Omental fat pad (tissue), 4 donors: ENCODE data around the gene SH3GLB2. TPM values are rescaled to one million over a fixed set of nuclear protein-coding genes. Genes with fewer than 3 reads are reported as not detected.

Experiments
- ATAC-seq: fragments of 150-250 bp; one replicate; pipeline ENCODE4 v1.9.1; 2016; ENCODE audit warnings: mild to moderate bottlenecking, moderate library complexity; ENCODE audit not compliant: low FRiP score
- DNase-seq: peaks from one replicate; pipeline ENCODE4 v3.0.0-alpha.2; 2019; ENCODE audit warnings: low spot score
- CTCF ChIP-seq, 3 donors: fragments of 450-650 bp; IDR thresholded peaks; one replicate each; pipeline ENCODE4 v1.5.1; 2016 to 2017; ENCODE audit warnings: antibody characterized with exemption in 3 of 3, mild to moderate bottlenecking in 3 of 3, moderate library complexity in 2 of 3
- total RNA-seq, 4 donors: library from RNA; depleted of rRNA; stranded (reverse); fragments of >200 nt; gene quantifications; one replicate each; pipeline ENCODE4 v1.1.0, GENCODE V29; 2016

The SH3GLB2 gene
- total RNA-seq, 4 donors from 2014 or later: 55.5 to 75.5 (median 65.1) TPM

GRCh38 chr9:129027685-129028191 is 393 bp downstream of the SH3GLB2 start:
- peak; percentile 8 for ATAC-seq
- DNase-seq: no peak
- no peak for TF ChIP-seq CTCF (IDR thresholded peaks at IDR 0.05)

DNA sequence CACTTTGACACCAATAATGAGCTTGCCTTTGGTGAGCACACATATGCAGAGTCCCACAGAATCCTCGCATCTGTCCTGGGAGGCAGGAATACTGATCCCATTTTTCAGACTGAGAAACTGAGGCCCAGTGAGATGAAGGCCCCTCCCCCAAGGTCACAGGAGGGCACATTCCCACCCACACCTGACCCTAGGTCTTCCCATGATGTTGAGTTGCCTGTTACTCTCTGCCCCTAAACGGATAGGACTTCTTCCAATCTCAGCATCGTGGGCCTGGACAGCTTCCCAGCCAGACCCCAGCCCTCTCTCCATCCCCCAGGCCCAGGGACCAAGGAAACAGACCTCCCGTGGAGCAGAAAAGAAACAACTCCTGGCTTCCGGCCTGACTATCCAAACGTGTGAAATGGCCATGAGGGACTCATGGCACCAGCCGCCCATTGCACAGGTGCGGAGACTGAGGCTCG is 877 bp downstream of the SH3GLB2 start:
- TF ChIP-seq CTCF (IDR thresholded peaks at IDR 0.05): no peak
- ATAC-seq: no peak
- no peak for DNase-seq

- ATAC-seq: peak; percentile 5
- no peak for TF ChIP-seq CTCF (IDR thresholded peaks at IDR 0.05)
Measured at GRCh38 chr9:129026442-129027223, 1.5 kb downstream of the SH3GLB2 start.

DNA sequence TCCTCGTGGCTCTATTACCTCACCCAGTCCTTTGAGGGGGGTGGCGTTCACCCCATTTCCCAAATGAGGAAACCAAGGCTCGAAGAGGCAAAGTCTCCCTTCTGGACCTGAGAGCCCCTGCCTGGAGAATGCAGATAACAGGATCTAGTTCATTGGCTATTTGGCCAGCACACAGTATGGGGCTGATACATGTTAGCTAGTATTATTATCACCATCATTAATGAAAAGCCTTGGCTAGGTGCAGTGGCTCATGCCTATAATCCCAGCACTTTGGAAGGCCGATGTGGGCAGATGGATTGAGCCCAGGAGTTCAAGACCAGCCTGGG is 4.3 kb downstream of the SH3GLB2 start:
- TF ChIP-seq CTCF (IDR thresholded peaks at IDR 0.05): no peak
- DNase-seq: no peak
- no peak for ATAC-seq

More at GRCh38 chr9:129026442-129027223, 1.5 kb downstream of the SH3GLB2 start:
- no peak for DNase-seq

GRCh38 chr9:129023036-129023907 is 4.9 kb downstream of the SH3GLB2 start:
- ATAC-seq (no peak), DNase-seq (no peak)
- TF ChIP-seq CTCF (IDR thresholded peaks at IDR 0.05): no peak

DNA sequence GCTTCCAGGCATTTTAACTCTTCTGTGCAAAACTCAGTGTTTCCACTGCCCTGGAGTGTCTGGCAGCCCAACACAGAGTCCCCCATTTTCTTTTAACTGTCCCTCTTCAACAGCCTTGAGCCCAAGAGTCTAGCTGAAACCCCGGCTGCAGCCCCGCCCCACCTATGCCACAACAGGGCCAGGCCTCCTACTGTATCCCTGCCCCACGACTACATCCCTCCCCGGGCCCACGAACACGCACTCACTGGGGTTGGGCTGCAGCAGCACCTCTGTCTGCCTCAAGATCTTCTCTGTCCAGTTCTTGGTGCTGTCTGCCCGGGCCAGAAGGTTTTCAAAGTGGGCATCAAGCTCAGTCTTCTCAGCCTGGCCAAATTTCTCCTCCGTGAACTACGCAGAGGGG is 6.1 kb downstream of the SH3GLB2 start:
- TF ChIP-seq CTCF (IDR thresholded peaks at IDR 0.05): no peak
- no peak for ATAC-seq
- no peak for DNase-seq
